Measurements from ENCODE around the gene SLC16A8.
"Not testable (repeated sequence)": the region's sequence is repeated elsewhere in the genome, so short reads cannot be mapped to it uniquely, and the experiment has no call there.

The SLC16A8 gene

DNA sequence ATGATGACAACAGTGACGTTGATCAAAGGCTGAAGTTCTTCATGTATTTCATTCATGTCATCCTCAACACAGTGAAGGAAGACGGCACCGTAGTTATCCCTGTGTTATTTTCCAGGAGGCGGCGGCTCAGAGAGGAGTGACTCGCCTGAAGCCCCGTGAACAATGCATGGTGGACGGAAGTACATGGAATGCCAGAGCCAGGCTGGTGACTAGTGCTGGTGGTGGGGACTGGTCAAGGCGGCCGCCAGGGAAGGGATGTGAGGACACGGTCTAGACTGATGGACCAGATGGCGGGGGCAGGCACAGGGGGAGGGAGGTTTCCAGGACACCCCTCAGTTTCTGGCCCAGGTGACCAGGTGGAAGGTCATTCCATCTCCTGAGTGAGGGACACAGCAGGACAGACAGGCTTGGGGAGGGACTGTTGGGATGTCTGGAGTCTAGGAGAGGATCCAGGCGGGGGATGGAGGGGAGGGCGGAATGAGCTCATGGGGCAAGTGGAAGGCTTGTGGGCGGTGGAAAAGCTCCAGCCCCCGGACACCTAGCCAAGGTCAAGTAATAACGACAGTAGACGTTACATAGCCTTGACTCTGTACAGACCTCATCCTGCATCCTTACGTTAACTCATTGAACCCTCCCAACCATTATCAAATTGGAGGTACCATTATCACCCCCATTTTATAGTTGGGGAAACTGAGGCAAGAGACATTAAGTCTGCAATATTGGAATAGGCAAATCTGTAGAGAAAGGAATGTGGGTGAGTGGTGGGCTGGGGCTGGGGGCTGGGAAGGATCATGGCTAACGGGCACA is 42.8 kb downstream of the SLC16A8 start:
- no peak for DNase-seq

GRCh38 chr22:38038890-38039812 is 44.8 kb downstream of the SLC16A8 start:
- DNase-seq: no peak

DNA sequence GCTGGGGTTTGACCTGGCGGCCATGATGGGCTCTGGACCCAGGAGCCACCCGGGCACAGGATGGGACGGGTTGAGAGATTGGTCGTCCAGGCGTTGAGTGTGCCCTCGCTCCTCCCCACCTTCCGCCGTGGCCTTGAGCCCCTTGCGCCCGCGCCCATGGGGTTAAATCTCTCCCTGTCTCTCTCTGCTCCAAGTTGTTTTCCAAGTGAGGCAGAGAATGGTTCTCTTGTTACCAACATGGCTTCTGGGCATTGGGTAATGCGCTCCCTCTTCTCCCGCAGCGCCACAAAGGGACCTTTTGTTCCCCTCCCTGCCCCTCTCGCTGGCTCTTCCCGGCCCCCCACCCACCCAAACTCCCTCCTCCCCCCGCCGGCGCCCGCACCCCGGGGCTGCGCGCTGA is 45.6 kb downstream of the SLC16A8 start:
- DNase-seq: no peak

- not testable (repeated sequence) for DNase-seq
These were observed 46.4 kb downstream of the SLC16A8 start for GRCh38 chr22:38037367-38038150.

- no peak for DNase-seq
These were observed 47.5 kb downstream of the SLC16A8 start for GRCh38 chr22:38036392-38037062.

DNA sequence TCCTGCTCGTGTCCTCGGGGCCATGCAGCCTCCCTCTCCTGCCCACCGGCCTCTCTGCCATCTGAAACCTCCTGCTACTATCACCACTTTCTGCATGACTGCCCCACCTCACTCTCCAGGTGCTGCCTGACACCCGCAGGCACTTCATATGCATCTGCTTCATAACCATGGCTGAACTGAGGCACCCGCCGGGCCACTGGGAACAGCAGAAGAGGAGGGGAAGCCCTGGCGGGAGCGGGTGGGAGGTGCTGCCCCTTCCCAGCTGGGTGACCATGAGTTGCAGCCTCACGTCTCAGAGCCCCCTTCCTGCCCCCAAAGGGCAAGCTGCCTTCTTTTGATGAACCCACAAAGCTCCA is 48.5 kb downstream of the SLC16A8 start:
- no peak for DNase-seq

GRCh38 chr22:38034884-38035529 is 49.0 kb downstream of the SLC16A8 start:
- DNase-seq: no peak

DNA sequence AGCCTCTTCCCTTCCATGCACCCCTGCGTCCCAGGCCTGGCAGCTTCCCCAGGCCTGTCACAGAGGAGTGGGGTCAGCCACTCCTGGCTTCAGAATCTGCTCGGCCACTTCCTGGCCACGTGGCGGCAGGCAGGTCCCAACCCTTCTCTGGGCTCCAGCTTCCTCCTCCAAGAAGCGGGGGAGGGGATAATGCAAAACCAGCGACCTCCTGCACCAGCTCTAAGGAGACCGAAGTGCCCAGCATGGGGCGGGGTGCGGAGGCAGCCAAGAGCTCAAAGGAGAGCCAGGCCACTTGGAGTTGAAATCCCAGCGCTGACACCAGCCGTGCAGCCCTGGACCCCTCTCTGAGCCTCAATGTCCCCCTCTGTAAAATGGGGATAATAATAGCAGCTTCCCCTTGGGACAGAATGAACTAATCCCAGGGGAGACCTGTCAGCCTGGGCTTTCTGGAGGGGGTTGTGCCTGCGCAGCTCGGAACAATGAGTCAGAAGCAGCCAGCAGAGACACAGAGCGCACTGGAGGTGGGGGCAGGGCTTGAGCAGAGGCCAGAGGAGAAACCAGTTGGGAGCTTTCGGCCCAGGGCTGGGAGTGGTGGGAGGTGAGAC is 49.6 kb downstream of the SLC16A8 start:
- peak; percentile 4 for DNase-seq

GRCh38 chr22:38033522-38034277 is 50.3 kb downstream of the SLC16A8 start:
- peak; percentile 36 for DNase-seq

DNA sequence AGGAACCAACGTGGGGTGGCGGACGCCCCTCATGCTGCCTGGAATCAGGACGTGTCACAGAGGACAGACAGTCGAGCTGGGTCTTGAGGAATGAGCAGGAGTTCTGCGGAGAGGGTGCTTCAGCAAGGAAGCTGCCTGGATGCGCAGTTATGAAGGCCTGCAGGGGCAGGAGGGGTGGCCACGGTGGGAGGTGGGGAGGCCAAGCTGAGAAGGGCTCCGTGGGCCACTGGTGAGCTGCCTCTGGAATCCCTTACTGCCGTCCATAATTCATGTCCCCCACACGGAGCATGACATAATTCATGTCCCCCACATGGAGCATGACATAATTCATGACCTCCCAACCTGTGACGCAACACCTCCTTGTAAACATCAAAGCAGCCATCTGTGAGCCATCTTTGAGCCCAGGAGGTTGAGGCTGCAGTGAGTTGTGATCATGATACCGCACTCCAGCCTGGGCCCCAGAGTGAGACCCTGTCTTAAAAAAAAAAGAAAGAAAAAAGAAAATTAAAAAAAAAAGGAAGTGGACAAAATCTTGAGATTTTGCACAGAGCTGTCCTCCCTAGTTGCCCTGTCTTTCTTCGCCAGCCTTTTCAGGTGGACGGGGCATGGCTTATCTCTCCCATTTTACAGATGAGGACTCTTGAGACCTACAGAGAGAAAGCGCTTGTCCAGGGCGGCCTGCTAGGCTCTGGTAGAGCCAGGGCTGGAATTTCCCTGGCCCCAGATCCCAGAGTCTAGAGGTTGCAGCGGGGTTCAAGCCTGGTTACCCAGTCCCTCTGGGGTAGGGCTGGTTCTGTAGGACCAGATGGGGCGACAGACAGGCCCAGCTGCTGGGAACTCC is 51.1 kb downstream of the SLC16A8 start:
- DNase-seq: peak; percentile 13

DNA sequence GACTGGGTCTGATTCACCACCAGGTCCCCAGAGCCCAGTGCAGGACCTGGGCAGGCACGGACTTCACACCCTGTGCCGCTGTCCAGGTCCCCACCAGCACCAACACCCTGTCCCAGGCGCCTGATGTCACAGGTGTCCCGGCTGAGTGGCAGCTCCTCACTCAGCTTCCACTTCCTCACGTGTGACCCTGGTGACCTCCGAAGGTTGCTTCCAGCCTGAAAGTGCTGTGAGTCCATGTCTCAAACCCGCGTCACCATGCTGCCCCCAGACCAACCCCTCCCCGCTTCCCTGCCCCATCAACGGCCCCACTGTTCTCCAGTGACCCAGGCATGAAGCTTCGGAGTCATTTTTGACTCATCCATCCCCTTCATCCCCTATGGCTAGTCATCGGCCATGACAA is 52.5 kb downstream of the SLC16A8 start:
- no peak for DNase-seq

GRCh38 chr22:38030311-38031133 is 53.5 kb downstream of the SLC16A8 start:
- DNase-seq: no peak

GRCh38 chr22:38029901-38030300 is 54.1 kb downstream of the SLC16A8 start:
- DNase-seq: no peak

DNA sequence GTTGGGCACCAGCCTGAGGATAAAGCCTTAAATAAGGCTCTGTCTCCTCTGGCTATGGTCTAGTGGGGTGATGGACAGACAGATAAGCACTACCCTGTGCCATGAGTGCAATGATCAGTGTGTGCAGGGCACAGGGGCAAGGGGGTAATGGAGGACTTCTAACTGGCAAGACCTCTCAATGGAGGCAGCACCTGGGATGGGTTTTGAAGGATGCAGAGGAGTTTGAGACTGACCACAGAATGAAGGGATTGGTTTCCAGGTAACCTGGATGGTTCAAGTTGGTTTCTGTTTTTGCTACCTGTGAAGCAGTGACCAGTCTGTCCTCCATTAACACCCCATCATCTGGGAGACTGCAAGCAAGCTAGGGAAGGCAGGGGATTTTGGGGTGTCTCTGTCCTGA is 54.6 kb downstream of the SLC16A8 start:
- no peak for DNase-seq

GRCh38 chr22:38028344-38029130 is 55.4 kb downstream of the SLC16A8 start:
- no peak for DNase-seq

Data from NCI-H1694 treated with DMSO at 0.1 percent for 48 hours (cell line).